IPS-20b (cell line): ENCODE results near the gene CHORDC1.
"Not testable (repeated sequence)": the region's sequence is repeated elsewhere in the genome, so short reads cannot be mapped to it uniquely, and the experiment has no call there.

Source experiments
- H3K27ac ChIP-seq: one replicate; pipeline ENCODE4 v1.5.1; 2013; ENCODE audit warnings: low read length
- H3K27me3 ChIP-seq: 2 replicates; pipeline ENCODE4 v1.6.1; 2013; ENCODE audit warnings: mild to moderate bottlenecking, low read length, inconsistent platforms; ENCODE audit not compliant: insufficient read depth
- H3K36me3 ChIP-seq: 2 replicates; pipeline ENCODE4 v1.6.1; 2013; ENCODE audit warnings: low read depth, mild to moderate bottlenecking, inconsistent platforms, low read length, moderate library complexity; ENCODE audit not compliant: insufficient read depth
- H3K4me1 ChIP-seq: 2 replicates; pipeline ENCODE4 v1.6.1; 2013; ENCODE audit warnings: mild to moderate bottlenecking, control low read depth, inconsistent platforms, low read length, moderate library complexity; ENCODE audit not compliant: insufficient read depth
- H3K4me3 ChIP-seq: 2 replicates; pipeline ENCODE4 v1.5.1; 2013; ENCODE audit warnings: mild to moderate bottlenecking, low read length, inconsistent platforms
- H3K9ac ChIP-seq: 2 replicates; pipeline ENCODE4 v1.6.1; 2013; ENCODE audit warnings: low read depth, mild to moderate bottlenecking, inconsistent platforms, low read length, moderate library complexity
- H3K9me3 ChIP-seq: 2 replicates; pipeline ENCODE4 v1.6.1; 2013; ENCODE audit warnings: mild to moderate bottlenecking, low read depth, low read length, inconsistent platforms; ENCODE audit not compliant: insufficient read depth

Gene CHORDC1

GRCh38 chr11:90239967-90240636, 17.3 kb upstream of the CHORDC1 start:
- H3K27me3 ChIP-seq, H3K9me3 ChIP-seq, H3K27ac ChIP-seq, H3K36me3 ChIP-seq, H3K4me3 ChIP-seq: not testable (repeated sequence)
- Histone ChIP-seq H3K4me1 (peaks cover 13% of the 10 kb centered on the region; the same call in 1 of the 2 replicates), H3K9ac (0 out of 2 replicates have a peak overlapping the region, but pooled peaks have one; percentile 10)

GRCh38 chr11:90237004-90237403, 14.2 kb upstream of the CHORDC1 start:
- no peaks in the 10 kb centered on the region for H3K9me3 ChIP-seq
- no peaks in the 10 kb centered on the region; the same call in 1 of the 2 replicates for H3K4me1 ChIP-seq
- H3K4me3 ChIP-seq = no peak overlapping the region
- H3K9ac ChIP-seq = no peak overlapping the region
- H3K36me3 ChIP-seq = no peaks in the 10 kb centered on the region
- no peaks in the 10 kb centered on the region for H3K27me3 ChIP-seq
- H3K27ac ChIP-seq = no peak overlapping the region

GRCh38 chr11:90235526-90235925, 12.7 kb upstream of the CHORDC1 start:
- Histone ChIP-seq H3K27ac (no peak overlapping the region), H3K9ac (no peak overlapping the region), H3K4me3 (no peak overlapping the region), H3K4me1 (no peaks in the 10 kb centered on the region), H3K9me3 (no peaks in the 10 kb centered on the region), H3K27me3 (no peaks in the 10 kb centered on the region), H3K36me3 (no peaks in the 10 kb centered on the region)

GRCh38 chr11:90234977-90235376, 12.1 kb upstream of the CHORDC1 start:
- H3K27ac ChIP-seq = no peak overlapping the region
- H3K4me1 ChIP-seq = no peaks in the 10 kb centered on the region
- no peaks in the 10 kb centered on the region for H3K36me3 ChIP-seq
- H3K9me3 ChIP-seq = no peaks in the 10 kb centered on the region
- no peak overlapping the region for H3K4me3 ChIP-seq
- H3K9ac ChIP-seq = no peak overlapping the region
- no peaks in the 10 kb centered on the region for H3K27me3 ChIP-seq

- H3K9me3 ChIP-seq = no peaks in the 10 kb centered on the region
- H3K4me3 ChIP-seq = no peak overlapping the region
- H3K9ac ChIP-seq = no peak overlapping the region
- no peak overlapping the region for H3K27ac ChIP-seq
- H3K27me3 ChIP-seq = no peaks in the 10 kb centered on the region
- H3K36me3 ChIP-seq = no peaks in the 10 kb centered on the region
- no peaks in the 10 kb centered on the region for H3K4me1 ChIP-seq
These were observed 6.9 kb upstream of the CHORDC1 start for GRCh38 chr11:90229791-90230190.

- Histone ChIP-seq H3K9ac (no peak overlapping the region), H3K27ac (no peak overlapping the region), H3K9me3 (no peaks in the 10 kb centered on the region), H3K4me1 (no peaks in the 10 kb centered on the region), H3K36me3 (no peaks in the 10 kb centered on the region), H3K4me3 (no peak overlapping the region), H3K27me3 (no peaks in the 10 kb centered on the region)
These were observed 5.2 kb upstream of the CHORDC1 start for GRCh38 chr11:90228056-90228455.

- Histone ChIP-seq H3K4me1 (peaks cover 12% of the 10 kb centered on the region), H3K27ac (peak overlapping the region; percentile 43)
These were observed 368 bp upstream of the CHORDC1 start for GRCh38 chr11:90223248-90223585.

GRCh38 chr11:90221803-90222458, 918 bp downstream of the CHORDC1 start:
- peak overlapping the region; percentile 91 for H3K9ac ChIP-seq
- peak overlapping the region; percentile 35 for H3K27ac ChIP-seq
- H3K36me3 ChIP-seq = no peaks in the 10 kb centered on the region
- H3K9me3 ChIP-seq = no peaks in the 10 kb centered on the region
- H3K4me1 ChIP-seq = peaks cover 12% of the 10 kb centered on the region
- H3K27me3 ChIP-seq = no peaks in the 10 kb centered on the region
- peak overlapping the region; percentile 98 for H3K4me3 ChIP-seq

More at GRCh38 chr11:90223248-90223585, 368 bp upstream of the CHORDC1 start:
- Histone ChIP-seq H3K9me3 (no peaks in the 10 kb centered on the region), H3K4me3 (peak overlapping the region; percentile 98), H3K27me3 (no peaks in the 10 kb centered on the region), H3K36me3 (no peaks in the 10 kb centered on the region), H3K9ac (peak overlapping the region; percentile 91; the same call in 1 of the 2 replicates)

GRCh38 chr11:90220391-90220790, 2.5 kb downstream of the CHORDC1 start:
- no peak overlapping the region for H3K27ac ChIP-seq
- no peak overlapping the region for H3K9ac ChIP-seq
- peaks cover 12% of the 10 kb centered on the region; the same call in 1 of the 2 replicates for H3K36me3 ChIP-seq
- no peaks in the 10 kb centered on the region for H3K27me3 ChIP-seq
- H3K4me1 ChIP-seq = peaks cover 14% of the 10 kb centered on the region
- H3K9me3 ChIP-seq = no peaks in the 10 kb centered on the region
- H3K4me3 ChIP-seq = peak overlapping the region; percentile 98; the same call in 1 of the 2 replicates

GRCh38 chr11:90219438-90219837, 3.4 kb downstream of the CHORDC1 start:
- no peaks in the 10 kb centered on the region for H3K9me3 ChIP-seq

GRCh38 chr11:90218606-90219005, 4.2 kb downstream of the CHORDC1 start:
- Histone ChIP-seq H3K27ac (no peak overlapping the region), H3K27me3 (no peaks in the 10 kb centered on the region), H3K9me3 (no peaks in the 10 kb centered on the region), H3K36me3 (peaks cover 25% of the 10 kb centered on the region), H3K9ac (no peak overlapping the region), H3K4me1 (peaks cover 14% of the 10 kb centered on the region), H3K4me3 (no peak overlapping the region)

More at GRCh38 chr11:90219438-90219837, 3.4 kb downstream of the CHORDC1 start:
- H3K9ac ChIP-seq = no peak overlapping the region
- peaks cover 14% of the 10 kb centered on the region for H3K4me1 ChIP-seq
- no peak overlapping the region for H3K27ac ChIP-seq
- no peak overlapping the region for H3K4me3 ChIP-seq
- H3K27me3 ChIP-seq = no peaks in the 10 kb centered on the region
- H3K36me3 ChIP-seq = peaks cover 17% of the 10 kb centered on the region; the same call in 1 of the 2 replicates

GRCh38 chr11:90216611-90217010, 6.2 kb downstream of the CHORDC1 start:
- H3K9me3 ChIP-seq = no peaks in the 10 kb centered on the region
- no peak overlapping the region for H3K9ac ChIP-seq
- peaks cover 45% of the 10 kb centered on the region for H3K36me3 ChIP-seq

More at GRCh38 chr11:90216611-90217010, 6.2 kb downstream of the CHORDC1 start:
- Histone ChIP-seq H3K27me3 (no peaks in the 10 kb centered on the region), H3K4me3 (no peak overlapping the region), H3K4me1 (peaks cover 14% of the 10 kb centered on the region), H3K27ac (no peak overlapping the region)
